Measurements from ENCODE around the gene TTC16.

TTC16 gene

DNA sequence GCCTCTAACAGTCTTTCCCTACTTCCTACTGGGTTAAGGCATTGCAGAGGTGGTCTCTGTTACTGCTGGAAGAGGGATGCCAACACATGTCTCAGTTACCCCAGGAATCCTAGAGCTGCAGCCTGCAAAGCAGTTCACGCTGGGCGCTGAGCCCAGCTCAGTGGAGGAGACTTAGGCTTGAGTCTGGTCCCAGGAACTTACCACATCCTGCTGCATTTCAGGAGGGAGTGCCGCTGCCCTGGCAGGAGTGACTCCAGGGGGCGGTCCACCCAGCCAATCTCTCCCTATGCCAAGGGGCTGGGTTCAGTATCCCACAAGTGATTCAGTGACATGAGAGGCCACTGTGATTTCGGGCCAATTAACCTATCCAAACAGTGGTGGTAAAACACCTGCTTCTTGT lies 7.6 kb downstream of the TTC16 start:
- Histone ChIP-seq H3K4me3 (ENCODE audit: low read length) (no peak overlapping the region), H3K9me3 (ENCODE audit: control insufficient read depth, low read length) (no peaks in the 10 kb centered on the region), H3K36me3 (ENCODE audit: control insufficient read depth, insufficient read depth, low read length, severe bottlenecking) (no peaks in the 10 kb centered on the region), H3K9ac (ENCODE audit: low read length) (no peak overlapping the region), H3K4me1 (ENCODE audit: control insufficient read depth, insufficient read depth, low read length) (peaks cover 18% of the 10 kb centered on the region), H3K27me3 (replicated peaks; ENCODE audit: control insufficient read depth, insufficient read depth, low read length) (no peaks in the 10 kb centered on the region)
- DNase-seq (ENCODE audit: low read depth), result peak; percentile 21

DNA sequence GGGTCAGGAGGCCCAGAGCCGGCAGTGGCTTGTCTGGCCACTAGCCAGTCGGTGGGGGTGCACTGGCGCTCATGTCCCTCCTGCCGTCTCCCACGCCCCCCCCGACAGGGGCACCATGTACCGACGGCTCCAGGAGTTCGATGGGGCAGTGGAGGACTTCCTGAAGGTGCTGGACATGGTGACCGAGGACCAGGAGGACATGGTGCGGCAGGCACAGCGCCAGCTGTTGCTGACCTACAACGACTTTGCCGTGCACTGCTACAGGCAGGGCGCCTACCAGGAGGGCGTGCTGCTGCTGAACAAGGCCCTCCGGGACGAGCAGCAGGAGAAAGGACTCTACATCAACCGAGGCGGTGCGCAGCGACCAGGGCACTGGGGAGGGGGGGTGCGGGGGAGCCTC lies 8.1 kb downstream of the TTC16 start:
- H3K4me3 ChIP-seq (ENCODE audit: low read length), result no peak overlapping the region
- H3K9me3 ChIP-seq (ENCODE audit: control insufficient read depth, low read length), result no peaks in the 10 kb centered on the region
- H3K9ac ChIP-seq (ENCODE audit: low read length), result no peak overlapping the region
- H3K27me3 ChIP-seq (replicated peaks; ENCODE audit: control insufficient read depth, insufficient read depth, low read length), result no peaks in the 10 kb centered on the region
- H3K36me3 ChIP-seq (ENCODE audit: control insufficient read depth, insufficient read depth, low read length, severe bottlenecking), result no peaks in the 10 kb centered on the region
- DNase-seq (ENCODE audit: low read depth), result no peak
- peaks cover 18% of the 10 kb centered on the region for H3K4me1 ChIP-seq (ENCODE audit: control insufficient read depth, insufficient read depth, low read length)

DNA sequence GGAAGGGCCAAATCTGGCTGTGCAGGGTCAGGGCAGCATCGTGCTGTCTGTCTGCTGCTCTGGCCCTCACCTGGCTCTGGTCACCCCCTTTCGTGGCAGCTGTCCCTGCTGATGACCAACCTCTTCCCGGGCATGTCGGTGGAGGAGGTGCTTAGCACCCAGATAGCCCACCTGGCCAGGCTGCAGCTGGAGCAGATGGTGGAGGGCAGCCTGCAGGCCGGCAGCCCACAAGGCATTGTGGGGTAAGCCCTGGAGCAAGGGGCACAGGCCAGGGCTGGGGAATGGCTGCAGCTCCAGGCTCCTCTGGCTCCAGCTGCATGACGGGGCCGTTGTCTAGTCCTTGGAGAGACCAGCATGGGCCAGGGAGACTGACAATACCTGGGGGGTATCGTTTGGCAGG lies 11.0 kb downstream of the TTC16 start:
- H3K9me3 ChIP-seq (ENCODE audit: control insufficient read depth, low read length), result no peaks in the 10 kb centered on the region
- H3K36me3 ChIP-seq (ENCODE audit: control insufficient read depth, insufficient read depth, low read length, severe bottlenecking), result peaks cover 5% of the 10 kb centered on the region
- no peak overlapping the region for H3K9ac ChIP-seq (ENCODE audit: low read length)
- H3K4me3 ChIP-seq (ENCODE audit: low read length), result no peak overlapping the region
- DNase-seq (ENCODE audit: low read depth), result no peak
- H3K27me3 ChIP-seq (replicated peaks; ENCODE audit: control insufficient read depth, insufficient read depth, low read length), result no peaks in the 10 kb centered on the region
- H3K4me1 ChIP-seq (ENCODE audit: control insufficient read depth, insufficient read depth, low read length), result peaks cover 18% of the 10 kb centered on the region

GRCh38 chr9:127728808-127729207 lies 12.9 kb downstream of the TTC16 start:
- DNase-seq (ENCODE audit: low read depth), result no peak
- Histone ChIP-seq H3K27me3 (replicated peaks; ENCODE audit: control insufficient read depth, insufficient read depth, low read length) (no peaks in the 10 kb centered on the region), H3K4me3 (ENCODE audit: low read length) (no peak overlapping the region), H3K9me3 (ENCODE audit: control insufficient read depth, low read length) (no peaks in the 10 kb centered on the region), H3K9ac (ENCODE audit: low read length) (no peak overlapping the region), H3K4me1 (ENCODE audit: control insufficient read depth, insufficient read depth, low read length) (peaks cover 11% of the 10 kb centered on the region), H3K36me3 (ENCODE audit: control insufficient read depth, insufficient read depth, low read length, severe bottlenecking) (peaks cover 6% of the 10 kb centered on the region)

- H3K27me3 ChIP-seq (replicated peaks; ENCODE audit: control insufficient read depth, insufficient read depth, low read length), result no peaks in the 10 kb centered on the region
- no peaks in the 10 kb centered on the region for H3K9me3 ChIP-seq (ENCODE audit: control insufficient read depth, low read length)
- H3K9ac ChIP-seq (ENCODE audit: low read length), result no peak overlapping the region
- no peak for DNase-seq (ENCODE audit: low read depth)
- peaks cover 6% of the 10 kb centered on the region for H3K36me3 ChIP-seq (ENCODE audit: control insufficient read depth, insufficient read depth, low read length, severe bottlenecking)
- H3K4me1 ChIP-seq (ENCODE audit: control insufficient read depth, insufficient read depth, low read length), result peaks cover 9% of the 10 kb centered on the region
- no peak overlapping the region for H3K4me3 ChIP-seq (ENCODE audit: low read length)
These were observed 13.8 kb downstream of the TTC16 start for GRCh38 chr9:127729522-127730256.

- Histone ChIP-seq H3K9me3 (ENCODE audit: control insufficient read depth, low read length) (no peaks in the 10 kb centered on the region), H3K27me3 (replicated peaks; ENCODE audit: control insufficient read depth, insufficient read depth, low read length) (no peaks in the 10 kb centered on the region), H3K36me3 (ENCODE audit: control insufficient read depth, insufficient read depth, low read length, severe bottlenecking) (peaks cover 6% of the 10 kb centered on the region), H3K4me3 (ENCODE audit: low read length) (no peak overlapping the region), H3K4me1 (ENCODE audit: control insufficient read depth, insufficient read depth, low read length) (peaks cover 7% of the 10 kb centered on the region), H3K9ac (ENCODE audit: low read length) (no peak overlapping the region)
- DNase-seq (ENCODE audit: low read depth), result no peak
These were observed 14.4 kb downstream of the TTC16 start for GRCh38 chr9:127730262-127730661.

DNA sequence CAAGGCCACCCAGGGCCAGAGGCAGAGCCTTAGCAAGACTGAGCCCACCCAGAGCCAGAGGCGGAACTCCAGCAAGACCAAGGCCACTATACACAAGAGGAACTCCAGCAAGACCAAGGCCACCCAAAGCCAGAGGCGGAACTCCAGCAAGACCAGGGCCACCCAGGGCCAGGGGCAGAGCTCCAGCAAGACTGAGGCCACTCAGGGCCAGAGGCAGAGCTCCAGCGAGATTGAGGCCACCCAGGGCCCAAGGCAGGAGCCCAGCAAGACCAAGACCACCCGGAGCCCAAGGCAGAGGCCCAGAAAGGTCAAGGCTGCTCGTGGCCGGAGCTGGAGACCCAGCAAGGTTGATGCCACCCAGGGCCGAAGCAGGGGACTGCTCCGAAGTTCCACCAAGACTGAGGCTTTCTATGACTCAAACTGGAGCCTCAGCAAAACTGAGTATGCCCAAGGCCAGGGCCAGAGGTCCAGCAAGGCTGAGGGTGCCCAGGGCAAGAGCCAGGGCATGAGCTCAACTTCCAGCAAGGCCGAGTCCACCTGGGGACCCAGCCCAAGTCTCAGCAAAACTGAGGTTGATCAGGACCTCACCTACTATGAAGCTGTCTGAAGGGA lies 15.0 kb downstream of the TTC16 start:
- Histone ChIP-seq H3K9me3 (ENCODE audit: control insufficient read depth, low read length) (no peaks in the 10 kb centered on the region), H3K4me3 (ENCODE audit: low read length) (no peak overlapping the region), H3K27me3 (replicated peaks; ENCODE audit: control insufficient read depth, insufficient read depth, low read length) (no peaks in the 10 kb centered on the region), H3K4me1 (ENCODE audit: control insufficient read depth, insufficient read depth, low read length) (peaks cover 12% of the 10 kb centered on the region), H3K9ac (ENCODE audit: low read length) (no peak overlapping the region), H3K36me3 (ENCODE audit: control insufficient read depth, insufficient read depth, low read length, severe bottlenecking) (peaks cover 6% of the 10 kb centered on the region)
- DNase-seq (ENCODE audit: low read depth), result no peak

GRCh38 chr9:127731938-127732337 lies 16.1 kb downstream of the TTC16 start:
- H3K27me3 ChIP-seq (replicated peaks; ENCODE audit: control insufficient read depth, insufficient read depth, low read length), result no peaks in the 10 kb centered on the region
- H3K36me3 ChIP-seq (ENCODE audit: control insufficient read depth, insufficient read depth, low read length, severe bottlenecking), result peaks cover 6% of the 10 kb centered on the region
- H3K4me1 ChIP-seq (ENCODE audit: control insufficient read depth, insufficient read depth, low read length), result peaks cover 12% of the 10 kb centered on the region
- DNase-seq (ENCODE audit: low read depth), result no peak
- H3K9ac ChIP-seq (ENCODE audit: low read length), result no peak overlapping the region
- no peak overlapping the region for H3K4me3 ChIP-seq (ENCODE audit: low read length)
- H3K9me3 ChIP-seq (ENCODE audit: control insufficient read depth, low read length), result no peaks in the 10 kb centered on the region

GRCh38 chr9:127732444-127732843 lies 16.6 kb downstream of the TTC16 start:
- no peak for DNase-seq (ENCODE audit: low read depth)

DNA sequence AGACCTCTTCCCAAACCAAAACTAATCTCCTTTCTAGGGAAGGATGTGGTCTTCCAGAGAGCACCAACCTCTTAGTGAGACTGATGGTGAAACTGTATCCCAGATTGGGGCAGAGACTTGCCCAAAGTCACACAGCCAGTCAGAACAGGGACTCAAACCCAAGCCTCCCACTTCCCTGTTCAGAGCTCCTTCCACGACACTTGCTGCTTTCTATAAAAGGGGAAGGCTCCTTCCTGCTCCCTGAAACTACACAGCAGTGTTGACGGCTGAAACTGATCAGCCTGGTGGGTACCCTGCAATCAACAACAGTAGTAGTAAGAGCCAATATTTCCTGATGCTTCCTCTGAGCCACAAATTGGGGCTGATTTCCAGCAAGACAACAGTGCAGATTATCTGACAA lies 17.7 kb downstream of the TTC16 start:
- peak overlapping the region; percentile 90 for H3K9ac ChIP-seq (ENCODE audit: low read length)
- no peak overlapping the region for H3K4me3 ChIP-seq (ENCODE audit: low read length)
- no peak for DNase-seq (ENCODE audit: low read depth)
- H3K27me3 ChIP-seq (replicated peaks; ENCODE audit: control insufficient read depth, insufficient read depth, low read length), result no peaks in the 10 kb centered on the region
- peaks cover 12% of the 10 kb centered on the region for H3K4me1 ChIP-seq (ENCODE audit: control insufficient read depth, insufficient read depth, low read length)
- H3K9me3 ChIP-seq (ENCODE audit: control insufficient read depth, low read length), result no peaks in the 10 kb centered on the region
- H3K36me3 ChIP-seq (ENCODE audit: control insufficient read depth, insufficient read depth, low read length, severe bottlenecking), result peaks cover 6% of the 10 kb centered on the region

More at GRCh38 chr9:127732444-127732843, 16.6 kb downstream of the TTC16 start:
- no peaks in the 10 kb centered on the region for H3K27me3 ChIP-seq (replicated peaks; ENCODE audit: control insufficient read depth, insufficient read depth, low read length)
- peaks cover 12% of the 10 kb centered on the region for H3K4me1 ChIP-seq (ENCODE audit: control insufficient read depth, insufficient read depth, low read length)
- H3K9ac ChIP-seq (ENCODE audit: low read length), result no peak overlapping the region
- H3K36me3 ChIP-seq (ENCODE audit: control insufficient read depth, insufficient read depth, low read length, severe bottlenecking), result peaks cover 6% of the 10 kb centered on the region
- no peaks in the 10 kb centered on the region for H3K9me3 ChIP-seq (ENCODE audit: control insufficient read depth, low read length)
- no peak overlapping the region for H3K4me3 ChIP-seq (ENCODE audit: low read length)

DNA sequence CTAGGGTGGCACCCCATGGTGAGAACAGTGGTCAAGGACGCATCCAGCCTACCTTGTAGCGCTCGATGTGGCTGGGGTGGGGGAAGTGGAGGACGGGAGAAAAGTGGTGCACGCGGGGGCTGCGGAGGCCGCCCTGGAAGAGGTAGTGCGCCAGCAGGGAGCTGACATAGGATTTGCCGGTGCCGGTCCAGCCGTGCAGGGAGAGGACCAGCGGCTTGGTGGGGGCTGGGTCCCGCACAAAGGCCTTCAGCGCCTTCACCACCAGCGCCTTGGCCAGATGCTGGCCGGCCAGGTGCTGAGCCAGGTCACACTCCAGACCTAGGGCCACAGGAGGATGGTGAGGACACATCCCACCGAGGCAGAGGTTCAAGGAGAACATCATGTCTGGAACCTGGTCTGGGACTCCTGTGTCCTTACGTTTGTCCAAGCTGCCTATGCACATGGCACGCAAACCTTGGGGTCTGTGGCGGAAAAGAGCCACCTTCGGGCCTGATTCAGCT lies 18.4 kb downstream of the TTC16 start:
- H3K4me1 ChIP-seq (ENCODE audit: control insufficient read depth, insufficient read depth, low read length), result peaks cover 12% of the 10 kb centered on the region
- no peak for DNase-seq (ENCODE audit: low read depth)
- peak overlapping the region; percentile 81 for H3K4me3 ChIP-seq (ENCODE audit: low read length)
- no peaks in the 10 kb centered on the region for H3K9me3 ChIP-seq (ENCODE audit: control insufficient read depth, low read length)
- H3K27me3 ChIP-seq (replicated peaks; ENCODE audit: control insufficient read depth, insufficient read depth, low read length), result no peaks in the 10 kb centered on the region
- peaks cover 6% of the 10 kb centered on the region for H3K36me3 ChIP-seq (ENCODE audit: control insufficient read depth, insufficient read depth, low read length, severe bottlenecking)
- H3K9ac ChIP-seq (ENCODE audit: low read length), result peak overlapping the region; percentile 90

Measured in adipocyte (in vitro differentiated cells).